BE2C (cell line): ENCODE results near the gene GGPS1.

ENCODE experiments used
- DNase-seq: peaks from one replicate; pipeline ENCODE4 v3.0.0-alpha.2; 2020
- H3K27me3 ChIP-seq: fragments of 250-450 bp; sonication (Bioruptor Pico); 2 replicates; pipeline ENCODE4 v1.5.1; 2020; ENCODE audit warnings: mild to moderate bottlenecking
- H3K36me3 ChIP-seq: fragments of 250-450 bp; sonication (Bioruptor Pico); 2 replicates; pipeline ENCODE4 v1.5.1; 2020; ENCODE audit warnings: mild to moderate bottlenecking
- H3K4me1 ChIP-seq: fragments of 250-450 bp; sonication (Bioruptor Pico); 2 replicates; pipeline ENCODE4 v1.5.1; 2020
- H3K4me3 ChIP-seq: 2 replicates; pipeline ENCODE4 v1.5.1; 2011; ENCODE audit warnings: low read depth, low read length
- H3K9me3 ChIP-seq: fragments of 250-450 bp; sonication (Bioruptor Pico); 2 replicates; pipeline ENCODE4 v1.5.1; 2020
- TF ChIP-seq, protein P1 (sequence below): IDR thresholded peaks from 2 replicates; pipeline ENCODE4 v1.5.1; 2012; ENCODE audit warnings: mild to moderate bottlenecking, low read depth, low read length

GGPS1 gene

GRCh38 chr1:235292790-235293189 is 35.6 kb upstream of the GGPS1 start:
- Histone ChIP-seq H3K4me1 (no peaks in the 10 kb centered on the region), H3K27me3 (no peaks in the 10 kb centered on the region), H3K4me3 (no peak overlapping the region), H3K36me3 (no peaks in the 10 kb centered on the region), H3K9me3 (no peaks in the 10 kb centered on the region)
- DNase-seq: no peak
- TF ChIP-seq, protein P1, sequence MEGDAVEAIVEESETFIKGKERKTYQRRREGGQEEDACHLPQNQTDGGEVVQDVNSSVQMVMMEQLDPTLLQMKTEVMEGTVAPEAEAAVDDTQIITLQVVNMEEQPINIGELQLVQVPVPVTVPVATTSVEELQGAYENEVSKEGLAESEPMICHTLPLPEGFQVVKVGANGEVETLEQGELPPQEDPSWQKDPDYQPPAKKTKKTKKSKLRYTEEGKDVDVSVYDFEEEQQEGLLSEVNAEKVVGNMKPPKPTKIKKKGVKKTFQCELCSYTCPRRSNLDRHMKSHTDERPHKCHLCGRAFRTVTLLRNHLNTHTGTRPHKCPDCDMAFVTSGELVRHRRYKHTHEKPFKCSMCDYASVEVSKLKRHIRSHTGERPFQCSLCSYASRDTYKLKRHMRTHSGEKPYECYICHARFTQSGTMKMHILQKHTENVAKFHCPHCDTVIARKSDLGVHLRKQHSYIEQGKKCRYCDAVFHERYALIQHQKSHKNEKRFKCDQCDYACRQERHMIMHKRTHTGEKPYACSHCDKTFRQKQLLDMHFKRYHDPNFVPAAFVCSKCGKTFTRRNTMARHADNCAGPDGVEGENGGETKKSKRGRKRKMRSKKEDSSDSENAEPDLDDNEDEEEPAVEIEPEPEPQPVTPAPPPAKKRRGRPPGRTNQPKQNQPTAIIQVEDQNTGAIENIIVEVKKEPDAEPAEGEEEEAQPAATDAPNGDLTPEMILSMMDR: no peak

GRCh38 chr1:235293322-235293942 is 34.9 kb upstream of the GGPS1 start:
- Histone ChIP-seq H3K27me3 (no peaks in the 10 kb centered on the region), H3K36me3 (no peaks in the 10 kb centered on the region), H3K9me3 (no peaks in the 10 kb centered on the region), H3K4me1 (no peaks in the 10 kb centered on the region), H3K4me3 (no peak overlapping the region)
- TF ChIP-seq, protein P1: no peak
- no peak for DNase-seq

- H3K4me1 ChIP-seq: peaks cover 6% of the 10 kb centered on the region
- no peaks in the 10 kb centered on the region for H3K27me3 ChIP-seq
- no peaks in the 10 kb centered on the region for H3K36me3 ChIP-seq
- H3K9me3 ChIP-seq: no peaks in the 10 kb centered on the region
- TF ChIP-seq, protein P1: no peak
- no peak for DNase-seq
- H3K4me3 ChIP-seq: no peak overlapping the region
Measured at GRCh38 chr1:235295902-235296350, 32.4 kb upstream of the GGPS1 start.

DNA sequence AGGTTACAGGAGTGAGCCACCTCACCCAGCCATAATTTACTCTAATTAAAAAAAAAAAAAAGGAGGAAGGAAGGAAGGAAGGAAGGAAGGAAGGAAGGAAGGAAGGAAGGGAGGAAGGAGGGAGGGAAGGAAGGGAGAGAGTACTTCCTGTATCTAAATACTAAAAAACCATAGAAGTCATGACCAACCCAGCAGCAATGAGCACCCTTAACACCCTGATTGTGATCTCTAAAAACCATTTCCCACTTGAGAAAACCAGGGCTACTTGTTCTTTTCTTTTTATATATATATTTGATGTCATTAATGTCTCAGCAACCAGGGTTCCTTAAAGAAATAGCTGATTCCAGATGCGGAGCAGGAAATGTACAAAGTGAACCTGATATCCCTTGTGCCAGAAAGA is 31.6 kb upstream of the GGPS1 start:
- Histone ChIP-seq H3K4me1 (peaks cover 6% of the 10 kb centered on the region), H3K27me3 (no peaks in the 10 kb centered on the region), H3K9me3 (no peaks in the 10 kb centered on the region), H3K4me3 (no peak overlapping the region), H3K36me3 (no peaks in the 10 kb centered on the region)
- DNase-seq: no peak
- TF ChIP-seq, protein P1: no peak

- no peaks in the 10 kb centered on the region for H3K27me3 ChIP-seq
- H3K9me3 ChIP-seq: no peaks in the 10 kb centered on the region
- TF ChIP-seq, protein P1: no peak
- DNase-seq: no peak
- H3K36me3 ChIP-seq: no peaks in the 10 kb centered on the region
- H3K4me3 ChIP-seq: no peak overlapping the region
- H3K4me1 ChIP-seq: peaks cover 6% of the 10 kb centered on the region
Measured at GRCh38 chr1:235297579-235297978, 30.8 kb upstream of the GGPS1 start.

GRCh38 chr1:235298758-235299157 is 29.6 kb upstream of the GGPS1 start:
- Histone ChIP-seq H3K4me1 (peaks cover 6% of the 10 kb centered on the region), H3K9me3 (no peaks in the 10 kb centered on the region)
- no peak for DNase-seq

More at GRCh38 chr1:235298758-235299157, 29.6 kb upstream of the GGPS1 start:
- no peaks in the 10 kb centered on the region for H3K36me3 ChIP-seq
- H3K4me3 ChIP-seq: no peak overlapping the region
- no peaks in the 10 kb centered on the region for H3K27me3 ChIP-seq
- TF ChIP-seq, protein P1: no peak
